Muscle layer of duodenum (tissue), 2 donors: Measurements from ENCODE around the gene FBN1.

Experiments
- H3K27ac ChIP-seq: one replicate; pipeline ENCODE4 v1.7.0; 2013; ENCODE audit warnings: mild to moderate bottlenecking, low read length
- H3K27me3 ChIP-seq: one replicate; pipeline ENCODE4 v1.7.0; 2013; ENCODE audit warnings: low read depth, mild to moderate bottlenecking, control low read depth, low read length
- H3K36me3 ChIP-seq, 2 donors: one replicate each; pipeline ENCODE4 v1.7.0; 2013; ENCODE audit warnings: low read length in 2 of 2, control low read depth in 1 of 2, mild to moderate bottlenecking in 1 of 2; ENCODE audit not compliant: insufficient read depth in 2 of 2, control insufficient read depth in 1 of 2
- H3K4me1 ChIP-seq, 2 donors: one replicate each; pipeline ENCODE4 v1.7.0; 2013; ENCODE audit warnings: low read length in 2 of 2, mild to moderate bottlenecking in 2 of 2, control low read depth in 1 of 2, moderate library complexity in 1 of 2; ENCODE audit not compliant: insufficient read depth in 2 of 2, control insufficient read depth in 1 of 2
- H3K4me3 ChIP-seq, 2 donors: one replicate each; pipeline ENCODE4 v1.7.0; 2013; ENCODE audit warnings: low read length in 2 of 2, low read depth in 1 of 2, mild to moderate bottlenecking in 1 of 2
- H3K9me3 ChIP-seq, 2 donors: one replicate each; pipeline ENCODE4 v1.7.0; 2013; ENCODE audit warnings: low read length in 2 of 2, control low read depth in 1 of 2, mild to moderate bottlenecking in 1 of 2; ENCODE audit not compliant: control insufficient read depth in 1 of 2
- donor health status: healthy.

FBN1 gene

DNA sequence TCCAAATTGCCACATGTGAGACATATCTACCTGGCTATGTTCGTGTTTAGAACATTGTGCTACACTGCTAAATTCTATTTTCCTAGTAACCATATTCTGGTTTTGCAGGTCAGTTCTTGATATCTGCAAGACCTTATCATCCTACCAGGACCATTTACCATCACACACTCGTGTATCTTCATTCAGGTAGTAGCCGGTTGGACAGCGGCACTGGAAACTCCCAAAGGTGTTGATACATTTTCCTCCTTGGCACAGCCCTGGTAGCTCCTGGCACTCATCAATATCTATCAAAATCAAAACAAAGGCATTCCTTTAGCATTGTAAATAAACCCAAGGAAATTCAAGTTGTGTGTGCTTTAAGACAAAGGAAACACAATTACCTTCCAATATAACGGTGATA, 180.1 kb downstream of the FBN1 start:
- no peak overlapping the region for H3K27ac ChIP-seq
- H3K4me3 ChIP-seq = no peak overlapping the region
- H3K4me1 ChIP-seq = no peaks in the 10 kb centered on the region
- H3K27me3 ChIP-seq = no peaks in the 10 kb centered on the region
- H3K36me3 ChIP-seq = peaks cover 20 to 48% of the 10 kb centered on the region in 2 donors
- H3K9me3 ChIP-seq = no peaks in the 10 kb centered on the region

DNA sequence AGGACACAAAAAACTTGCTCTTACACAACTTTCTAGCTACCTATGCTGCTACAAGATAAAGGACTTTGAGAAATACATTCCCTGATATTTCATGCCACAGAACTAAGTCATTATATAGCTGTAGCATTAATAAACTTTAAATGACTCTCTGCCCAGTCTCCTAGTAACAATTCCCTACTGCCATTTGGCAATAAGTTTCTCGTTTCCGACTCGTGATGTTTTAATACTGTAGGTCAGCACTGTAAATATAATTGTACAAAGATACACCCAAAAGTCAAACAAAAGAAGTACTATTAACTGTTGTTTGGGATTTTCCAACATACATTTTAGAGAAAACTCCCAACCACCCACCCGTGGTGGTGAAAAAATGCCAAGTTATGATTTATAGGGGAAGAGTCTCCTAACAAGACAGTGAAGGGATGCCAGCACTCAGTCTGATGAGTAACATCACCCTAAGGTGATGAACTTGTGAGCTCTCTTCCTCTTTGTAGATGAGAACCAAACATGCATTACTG, 182.1 kb downstream of the FBN1 start:
- Histone ChIP-seq H3K27ac (no peak overlapping the region), H3K4me1 (no peaks in the 10 kb centered on the region), H3K27me3 (no peaks in the 10 kb centered on the region), H3K9me3 (no peaks in the 10 kb centered on the region), H3K36me3 (peaks cover 19 to 51% of the 10 kb centered on the region in 2 donors), H3K4me3 (no peak overlapping the region)

DNA sequence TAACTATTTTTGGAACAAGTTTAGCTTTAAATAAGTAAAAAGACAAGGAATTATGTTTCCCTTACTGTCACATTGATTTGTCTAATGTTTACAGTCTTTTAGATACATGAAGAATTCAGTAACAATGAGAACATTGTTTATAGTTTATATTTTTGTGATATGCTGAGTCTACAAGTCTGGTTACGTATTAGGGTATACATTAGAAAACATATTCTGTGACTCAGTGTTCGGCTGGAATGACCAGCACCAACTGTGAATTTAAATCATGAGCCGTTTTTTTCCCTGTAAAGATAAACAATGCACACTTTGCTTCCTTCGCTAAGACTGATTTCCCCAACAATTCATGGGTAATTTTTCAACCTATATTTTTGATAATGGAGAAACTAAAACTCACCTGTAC, 182.8 kb downstream of the FBN1 start:
- H3K36me3 ChIP-seq = peaks cover 12 to 57% of the 10 kb centered on the region in 2 donors
- no peak overlapping the region for H3K27ac ChIP-seq
- H3K4me1 ChIP-seq = no peaks in the 10 kb centered on the region
- H3K9me3 ChIP-seq = no peaks in the 10 kb centered on the region
- H3K4me3 ChIP-seq = no peak overlapping the region
- H3K27me3 ChIP-seq = no peaks in the 10 kb centered on the region

DNA sequence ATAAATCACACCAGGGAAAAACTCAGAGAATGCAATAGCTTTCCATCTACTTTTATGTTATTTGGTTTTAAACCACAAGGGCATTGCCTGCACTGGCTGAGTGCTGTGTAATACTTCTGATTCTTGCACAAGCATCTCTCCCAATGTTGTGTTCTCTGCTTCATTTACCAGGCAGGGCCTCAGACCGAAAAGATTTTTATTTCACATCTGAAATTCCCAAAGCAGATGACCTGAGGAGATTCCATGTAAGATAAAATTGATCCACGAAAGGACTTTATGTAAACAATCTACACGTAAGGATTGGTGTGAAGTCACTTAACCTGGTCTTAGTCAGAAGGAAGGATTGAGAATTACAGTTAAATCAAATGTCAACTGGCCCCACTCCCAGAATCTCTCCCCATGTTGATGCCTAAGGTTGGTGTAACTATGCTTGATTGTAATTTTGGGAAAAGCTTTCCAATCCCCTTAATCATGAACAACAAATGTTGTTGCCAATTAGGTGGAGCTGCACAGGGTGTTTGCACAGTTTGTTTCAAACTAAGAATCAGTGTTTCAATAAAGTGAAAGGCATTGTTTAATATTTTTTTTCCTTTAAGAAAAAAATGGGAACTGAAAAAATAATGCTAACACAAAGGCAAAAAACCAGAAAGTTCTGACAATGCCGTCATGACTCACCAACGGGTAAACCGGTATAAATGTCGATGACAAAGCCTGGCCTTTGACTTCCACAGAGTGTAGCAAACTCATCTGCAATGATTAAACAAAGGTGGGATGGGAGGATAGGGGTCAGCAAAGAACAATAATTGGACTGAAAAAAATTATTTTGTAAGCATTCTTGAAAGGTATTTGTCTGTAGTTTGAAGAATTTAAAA, 185.7 kb downstream of the FBN1 start:
- Histone ChIP-seq H3K36me3 (peaks cover 17 to 69% of the 10 kb centered on the region in 2 donors), H3K27me3 (no peaks in the 10 kb centered on the region), H3K4me3 (no peak overlapping the region), H3K9me3 (no peaks in the 10 kb centered on the region), H3K4me1 (no peaks in the 10 kb centered on the region), H3K27ac (no peak overlapping the region)

DNA sequence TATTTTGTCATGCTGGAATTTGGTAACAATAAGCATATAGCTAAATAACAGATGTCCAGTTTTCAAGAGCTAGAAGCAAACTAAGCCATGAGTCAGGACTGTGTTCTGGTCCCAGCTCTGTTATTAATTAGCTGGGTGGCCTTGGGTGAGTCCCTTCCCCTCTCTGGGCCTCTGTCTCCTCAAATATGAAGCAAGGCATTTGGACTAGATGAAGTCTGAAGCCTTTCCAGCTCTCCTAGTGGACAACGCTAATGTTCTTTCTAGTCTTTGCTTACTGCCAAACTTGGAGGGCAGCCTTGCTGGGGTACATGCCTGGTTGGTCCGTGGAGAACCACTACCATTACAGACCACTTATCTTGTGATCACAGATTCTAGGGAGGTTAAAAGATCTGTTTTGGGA, 186.6 kb downstream of the FBN1 start:
- H3K36me3 ChIP-seq = peaks cover 15 to 67% of the 10 kb centered on the region in 2 donors
- H3K4me1 ChIP-seq = no peaks in the 10 kb centered on the region
- no peak overlapping the region for H3K27ac ChIP-seq
- H3K4me3 ChIP-seq = no peak overlapping the region
- H3K9me3 ChIP-seq = no peaks in the 10 kb centered on the region
- no peaks in the 10 kb centered on the region for H3K27me3 ChIP-seq

DNA sequence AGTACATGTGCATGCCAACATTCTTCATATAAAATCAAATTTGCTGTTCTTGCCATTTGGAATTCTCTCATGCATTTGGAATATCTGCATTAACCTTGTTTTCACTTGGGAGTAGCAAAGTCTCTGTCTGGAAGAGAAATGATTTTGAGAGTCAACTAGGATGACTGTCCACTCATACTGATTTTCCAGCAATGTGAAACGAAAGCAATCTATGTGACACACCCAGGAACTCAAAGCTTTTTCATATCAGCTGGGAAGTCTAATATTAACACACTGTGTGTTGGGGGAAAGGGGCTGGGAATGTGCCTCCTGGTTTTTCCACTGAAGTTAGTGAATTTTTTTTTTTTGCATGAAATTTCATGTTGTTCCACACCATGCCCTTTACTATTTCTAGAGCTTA, 189.4 kb downstream of the FBN1 start:
- no peak overlapping the region for H3K4me3 ChIP-seq
- no peak overlapping the region for H3K27ac ChIP-seq
- H3K4me1 ChIP-seq = no peaks in the 10 kb centered on the region
- H3K9me3 ChIP-seq = no peaks in the 10 kb centered on the region
- no peaks in the 10 kb centered on the region for H3K27me3 ChIP-seq
- H3K36me3 ChIP-seq = peaks cover 16 to 76% of the 10 kb centered on the region in 2 donors

DNA sequence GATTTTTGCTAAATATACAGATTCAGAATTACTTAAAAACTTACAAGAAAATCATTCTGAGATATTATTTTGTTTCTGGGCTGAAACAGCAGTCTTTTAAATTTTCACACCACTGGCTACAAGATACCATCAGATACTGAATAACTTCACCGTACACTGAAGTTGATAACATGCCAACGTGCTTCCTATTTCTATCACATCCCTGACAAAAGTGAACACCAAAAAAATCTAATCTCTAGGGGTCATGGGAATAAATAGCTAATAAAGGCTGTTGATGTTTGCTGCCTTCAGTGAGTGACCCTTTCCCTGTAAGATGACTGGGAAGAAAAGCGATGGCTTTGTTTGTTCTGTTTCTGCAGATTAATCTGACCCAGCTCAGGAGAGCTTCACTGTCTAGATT, 193.8 kb downstream of the FBN1 start:
- Histone ChIP-seq H3K27me3 (no peaks in the 10 kb centered on the region), H3K4me3 (no peak overlapping the region), H3K4me1 (no peaks in the 10 kb centered on the region), H3K9me3 (no peaks in the 10 kb centered on the region), H3K27ac (no peak overlapping the region), H3K36me3 (peaks cover 18 to 61% of the 10 kb centered on the region in 2 donors)

DNA sequence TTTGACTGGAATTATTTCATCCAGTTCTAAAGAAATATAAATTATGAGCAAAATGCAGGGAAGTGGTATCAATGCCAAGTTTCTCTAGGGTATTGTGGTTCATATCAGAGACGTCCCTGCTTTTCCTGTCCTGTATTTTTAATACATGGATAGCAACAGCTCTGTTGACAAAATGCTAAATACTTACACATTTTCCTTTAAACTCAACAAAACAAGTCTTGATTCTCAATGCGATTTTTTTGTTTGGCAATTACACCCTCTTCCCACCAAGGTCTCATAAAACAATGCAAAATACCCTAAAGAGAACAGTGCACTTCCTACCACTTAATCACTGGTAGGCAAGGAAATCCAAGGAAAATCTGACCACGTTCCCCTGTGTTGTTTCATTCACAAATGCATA, 194.3 kb downstream of the FBN1 start:
- H3K27me3 ChIP-seq = no peaks in the 10 kb centered on the region
- H3K9me3 ChIP-seq = no peaks in the 10 kb centered on the region
- peaks cover 13 to 56% of the 10 kb centered on the region in 2 donors for H3K36me3 ChIP-seq
- no peak overlapping the region for H3K27ac ChIP-seq
- H3K4me1 ChIP-seq = no peaks in the 10 kb centered on the region
- H3K4me3 ChIP-seq = no peak overlapping the region

DNA sequence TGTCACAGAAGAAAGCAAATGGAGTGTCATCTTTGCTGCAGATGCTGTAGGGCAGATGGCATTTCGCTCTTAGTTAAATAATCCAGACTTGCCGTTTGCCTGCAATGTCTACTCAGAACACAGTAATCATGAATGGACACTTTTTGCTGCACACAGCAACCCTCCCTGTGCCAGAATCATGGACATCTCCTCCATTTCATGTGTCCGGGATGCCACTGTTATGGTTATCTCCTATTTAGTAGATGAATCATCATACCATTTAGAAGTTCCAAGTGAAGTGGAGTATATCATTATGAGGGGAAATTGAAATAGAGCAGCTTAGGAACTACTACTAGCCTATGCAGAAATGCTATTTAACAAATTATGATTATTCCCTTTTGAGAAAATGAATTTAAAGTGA, 195.8 kb downstream of the FBN1 start:
- Histone ChIP-seq H3K27ac (no peak overlapping the region), H3K4me3 (no peak overlapping the region), H3K36me3 (peaks cover 10 to 43% of the 10 kb centered on the region in 2 donors), H3K9me3 (no peaks in the 10 kb centered on the region), H3K4me1 (no peaks in the 10 kb centered on the region), H3K27me3 (no peaks in the 10 kb centered on the region)

DNA sequence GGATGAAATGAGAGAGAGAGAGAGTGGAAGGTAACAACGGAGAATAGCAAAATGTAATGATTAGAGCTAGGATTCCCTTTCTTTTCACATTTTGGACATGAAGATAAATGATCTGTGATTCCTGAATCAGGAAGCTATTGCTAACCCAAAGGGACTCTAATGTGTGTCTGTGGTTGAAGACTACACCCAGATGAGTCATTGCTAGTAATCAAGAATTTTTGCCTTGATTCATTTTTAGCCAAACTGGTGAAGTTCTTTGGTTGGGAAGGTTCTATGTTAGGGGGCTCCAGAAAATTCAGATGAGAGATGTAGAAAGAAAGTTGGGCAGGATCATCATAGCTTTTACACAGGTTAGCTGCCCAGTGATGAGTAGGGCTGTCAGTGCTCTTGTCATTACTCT, 197.9 kb downstream of the FBN1 start:
- Histone ChIP-seq H3K4me1 (no peaks in the 10 kb centered on the region), H3K27ac (no peak overlapping the region), H3K36me3 (peaks cover 15 to 47% of the 10 kb centered on the region in 2 donors), H3K4me3 (no peak overlapping the region), H3K27me3 (no peaks in the 10 kb centered on the region), H3K9me3 (no peaks in the 10 kb centered on the region)

DNA sequence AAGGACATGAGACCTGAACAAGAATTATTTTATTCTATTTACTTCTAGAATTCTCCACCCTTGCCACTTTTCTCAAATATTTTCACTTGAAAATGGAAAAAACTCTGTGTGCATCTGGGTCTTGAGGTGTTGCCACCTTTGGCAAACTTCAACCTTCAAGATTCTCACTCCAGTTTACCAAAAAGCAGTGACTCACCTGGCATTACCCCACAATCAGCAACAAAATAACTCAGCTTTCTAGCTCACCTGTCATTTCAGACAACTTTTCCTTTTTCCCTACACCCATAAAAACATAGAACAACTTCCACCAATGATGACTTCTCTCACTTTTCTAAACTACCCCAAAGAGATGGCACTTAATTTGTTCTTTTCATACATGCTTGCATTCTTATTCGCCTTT, 198.5 kb downstream of the FBN1 start:
- Histone ChIP-seq H3K27me3 (no peaks in the 10 kb centered on the region), H3K36me3 (peaks cover 15 to 45% of the 10 kb centered on the region in 2 donors), H3K9me3 (no peaks in the 10 kb centered on the region), H3K4me3 (no peak overlapping the region), H3K4me1 (no peaks in the 10 kb centered on the region), H3K27ac (no peak overlapping the region)
